Adrenal gland (tissue), 5 donors: Measurements from ENCODE around the gene SLC35G3.

Experiments
- POLR2A ChIP-seq, 2 donors: fragments of 450-650 bp; IDR thresholded peaks; one replicate each; pipeline ENCODE4 v1.6.1; 2017; ENCODE audit warnings: antibody characterized with exemption in 2 of 2, mild to moderate bottlenecking in 2 of 2, moderate library complexity in 1 of 2
- TF ChIP-seq, protein P1 (sequence below), 6 experiments: fragments of 450-650 bp in 4 of 6; fragments of 200-600 bp in 2 of 6; sonication (generic) in 1 of 6; IDR thresholded peaks; 1 replicate in 5 of 6; 2 replicates in 1 of 6; pipeline versions ENCODE4 v1.5.1 to v1.8.0; 2016 to 2021; ENCODE audit warnings: antibody characterized with exemption in 6 of 6, mild to moderate bottlenecking in 2 of 6, moderate library complexity in 1 of 6
- donor health status: DM: no; HTN: no; CAD: no.

DNA sequence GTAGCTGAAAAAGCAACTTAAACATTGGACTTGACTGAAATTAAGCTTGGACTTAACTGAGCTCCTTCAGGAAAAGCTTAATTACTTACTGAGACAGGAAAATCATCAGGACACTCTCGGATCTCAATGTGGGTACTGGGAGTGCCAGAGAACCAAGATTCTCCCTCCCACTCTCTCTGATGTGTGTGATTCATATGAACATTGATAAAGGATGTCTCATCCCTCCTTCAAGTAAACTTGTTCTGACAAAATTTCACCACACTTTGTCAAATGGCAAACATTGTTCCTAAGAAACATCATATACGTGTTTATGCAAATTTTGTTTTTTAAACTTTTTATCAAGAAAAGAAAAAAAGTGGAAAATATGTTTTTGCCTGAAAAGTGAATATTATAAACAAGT lies 44.6 kb upstream of the SLC35G3 start:
- TF ChIP-seq POLR2A (IDR thresholded peaks at IDR 0.05), result no peak
- TF ChIP-seq, protein P1, sequence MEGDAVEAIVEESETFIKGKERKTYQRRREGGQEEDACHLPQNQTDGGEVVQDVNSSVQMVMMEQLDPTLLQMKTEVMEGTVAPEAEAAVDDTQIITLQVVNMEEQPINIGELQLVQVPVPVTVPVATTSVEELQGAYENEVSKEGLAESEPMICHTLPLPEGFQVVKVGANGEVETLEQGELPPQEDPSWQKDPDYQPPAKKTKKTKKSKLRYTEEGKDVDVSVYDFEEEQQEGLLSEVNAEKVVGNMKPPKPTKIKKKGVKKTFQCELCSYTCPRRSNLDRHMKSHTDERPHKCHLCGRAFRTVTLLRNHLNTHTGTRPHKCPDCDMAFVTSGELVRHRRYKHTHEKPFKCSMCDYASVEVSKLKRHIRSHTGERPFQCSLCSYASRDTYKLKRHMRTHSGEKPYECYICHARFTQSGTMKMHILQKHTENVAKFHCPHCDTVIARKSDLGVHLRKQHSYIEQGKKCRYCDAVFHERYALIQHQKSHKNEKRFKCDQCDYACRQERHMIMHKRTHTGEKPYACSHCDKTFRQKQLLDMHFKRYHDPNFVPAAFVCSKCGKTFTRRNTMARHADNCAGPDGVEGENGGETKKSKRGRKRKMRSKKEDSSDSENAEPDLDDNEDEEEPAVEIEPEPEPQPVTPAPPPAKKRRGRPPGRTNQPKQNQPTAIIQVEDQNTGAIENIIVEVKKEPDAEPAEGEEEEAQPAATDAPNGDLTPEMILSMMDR (IDR thresholded peaks at IDR 0.05), result no peak
